Nucleus accumbens (tissue), 56 donors: ENCODE data around the gene CH25H.

Experiments
- DNase-seq, 56 donors: peaks; one replicate each; lab custom pipeline; 2025; lab: John Stamatoyannopoulos, UW

The CH25H gene

DNA sequence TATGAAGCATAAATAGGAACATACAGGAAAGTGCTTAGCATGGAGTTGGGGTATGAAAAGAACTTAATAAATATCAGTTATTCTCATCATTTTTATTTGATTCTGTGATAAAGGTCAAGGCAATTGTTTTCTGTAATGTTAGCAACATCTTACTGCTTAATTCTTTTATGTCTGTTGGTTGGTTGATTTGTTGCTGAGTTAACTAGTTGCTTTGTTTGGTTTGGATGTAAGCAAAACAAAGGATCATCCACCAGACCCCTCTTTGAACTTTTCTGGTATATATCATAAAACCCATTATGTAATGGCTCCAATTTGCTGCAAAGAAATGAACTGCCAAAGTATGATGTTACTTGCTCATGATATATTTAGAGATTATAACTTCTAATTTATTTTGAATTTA lies 44.5 kb downstream of the CH25H start:
- no peak for DNase-seq

GRCh38 chr10:89160339-89160738 lies 46.8 kb downstream of the CH25H start:
- DNase-seq: no peak

- no peak for DNase-seq
Observed at GRCh38 chr10:89159761-89160160, 47.4 kb downstream of the CH25H start.

- DNase-seq: no peak
Observed at GRCh38 chr10:89159316-89159715, 47.8 kb downstream of the CH25H start.

GRCh38 chr10:89158446-89158845 lies 48.7 kb downstream of the CH25H start:
- DNase-seq: no peak

GRCh38 chr10:89156161-89156835 lies 50.8 kb downstream of the CH25H start:
- no peak for DNase-seq
